T-helper 1 cell (primary cell): Measurements from ENCODE around the gene MAP3K1.

ENCODE experiments used
- DNase-seq, 5 donors: peaks; one replicate each; pipeline ENCODE4 v3.0.0-alpha.2; 2012 to 2020

The MAP3K1 gene

DNA sequence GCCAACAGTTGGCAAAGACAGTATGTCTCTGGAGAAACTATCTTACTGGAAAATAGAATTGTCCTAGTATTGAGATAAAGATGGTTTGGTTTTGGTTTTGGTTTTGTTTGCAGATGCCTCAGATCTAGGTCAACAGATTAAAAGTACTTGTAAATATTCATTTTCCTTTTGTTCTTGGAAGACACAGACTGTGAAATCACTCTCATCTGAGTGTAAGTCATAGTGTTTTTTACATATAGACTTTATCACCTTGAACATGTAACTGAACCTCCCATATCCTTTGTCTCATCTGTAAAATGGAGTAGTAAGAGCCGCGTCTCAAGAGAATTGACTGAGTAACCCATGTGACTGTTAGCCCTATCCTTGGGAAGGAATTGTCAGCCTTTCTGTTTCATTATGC, 34.3 kb downstream of the MAP3K1 start:
- DNase-seq, result peak in 1 of 5 donors; percentile 66

DNA sequence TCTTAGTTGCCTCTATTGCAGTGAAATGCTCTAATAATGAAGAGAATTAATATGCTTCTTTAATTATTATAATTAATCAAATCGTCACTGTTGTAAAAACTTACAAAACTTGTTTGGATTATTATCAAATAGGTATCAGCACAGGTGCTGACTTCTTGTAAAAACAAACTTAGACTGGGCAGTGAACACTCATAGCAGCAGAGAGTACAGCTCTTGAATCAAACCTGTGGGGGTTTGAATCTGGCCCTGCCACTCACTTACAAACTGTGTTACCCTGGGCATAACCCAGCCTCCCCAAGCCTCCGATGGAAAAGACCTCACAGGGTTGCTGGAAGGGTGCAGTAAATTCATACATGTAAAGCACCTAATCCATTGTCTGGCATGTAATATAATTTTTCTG, 35.1 kb downstream of the MAP3K1 start:
- no peak for DNase-seq

DNA sequence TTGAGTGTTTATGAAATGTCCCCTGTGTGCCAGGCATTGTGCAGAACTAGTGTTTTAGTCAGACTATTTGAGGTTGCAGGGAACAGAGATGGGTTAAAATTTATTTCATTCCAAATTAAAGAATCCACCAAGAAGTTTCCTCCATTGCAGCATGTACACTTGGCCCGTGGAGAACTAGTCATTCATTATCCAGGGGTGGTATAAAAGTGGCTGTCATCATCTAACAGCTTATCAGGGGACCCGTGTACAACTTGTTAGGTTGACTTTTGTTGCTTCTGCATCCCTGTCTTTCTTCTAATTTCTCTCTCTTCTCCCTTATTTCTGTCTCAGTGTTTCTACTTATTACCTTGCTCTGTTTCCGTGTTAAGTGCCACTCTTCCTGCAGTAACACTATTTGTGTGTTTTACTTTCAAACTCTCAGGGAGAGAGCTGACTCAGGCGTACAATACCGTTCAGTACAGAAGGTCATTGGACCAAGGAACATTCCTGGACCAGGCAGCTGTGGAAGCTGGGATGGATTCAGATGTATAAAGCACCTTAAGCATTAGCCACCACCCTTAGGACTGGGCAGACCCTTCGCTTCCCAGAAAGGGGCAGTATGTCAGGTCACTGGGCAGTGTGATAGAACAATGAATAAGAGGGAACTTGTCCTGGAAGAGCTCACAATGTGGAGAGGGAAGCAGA, 36.1 kb downstream of the MAP3K1 start:
- no peak for DNase-seq

DNA sequence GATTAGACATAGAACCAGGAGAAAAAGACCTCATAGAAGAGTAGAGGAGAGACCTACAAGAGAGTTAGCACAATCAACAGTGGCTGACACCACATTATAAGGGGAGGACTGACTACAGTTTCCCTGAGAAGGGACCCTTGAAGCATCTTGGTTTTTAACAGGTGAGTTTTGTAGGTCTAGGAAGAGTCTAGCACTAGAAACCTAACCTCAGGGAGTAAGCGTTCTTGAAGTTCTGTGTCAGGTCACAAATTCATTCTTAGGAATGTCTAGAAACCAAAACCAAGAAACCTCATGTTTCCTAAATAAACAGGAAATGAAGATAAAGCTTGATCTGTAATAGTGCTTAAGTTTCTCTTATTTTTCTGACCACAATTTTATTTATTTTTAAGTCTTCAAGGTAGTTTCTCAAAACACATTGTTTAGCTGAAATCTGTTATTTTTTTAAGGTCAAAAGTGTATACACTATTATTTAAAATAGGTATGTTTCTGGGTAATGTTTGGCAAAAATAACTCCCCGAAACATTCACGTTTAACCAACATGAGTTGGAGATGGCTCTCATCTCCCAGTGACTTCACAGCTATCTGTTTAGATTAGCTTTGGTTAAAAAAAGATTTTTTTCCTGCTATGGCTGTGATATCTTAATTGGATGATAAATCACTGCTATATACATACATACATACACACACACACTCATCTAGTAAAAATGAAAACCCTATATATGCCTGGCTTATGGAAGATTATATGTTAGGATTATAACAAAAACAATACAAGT, 37.1 kb downstream of the MAP3K1 start:
- no peak for DNase-seq

DNA sequence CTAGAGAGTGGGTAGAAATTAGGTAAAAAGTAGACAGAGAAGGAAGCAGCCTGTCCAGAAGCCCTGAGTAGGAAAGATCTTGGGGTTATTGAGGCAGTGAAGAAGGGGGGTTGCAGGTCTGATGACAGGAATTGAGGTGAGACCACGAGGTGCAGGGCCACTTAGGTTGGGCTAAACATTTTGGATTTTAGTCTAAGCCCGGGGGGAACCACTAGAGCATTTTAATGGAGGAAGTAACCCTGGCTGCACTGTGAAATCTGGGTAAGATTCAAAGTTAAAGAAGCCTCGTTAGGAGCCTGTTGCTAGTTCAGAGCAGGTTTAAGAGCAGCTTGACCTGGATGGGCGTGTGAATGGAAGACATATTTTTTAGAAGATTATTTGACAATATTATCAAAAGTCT, 38.3 kb downstream of the MAP3K1 start:
- DNase-seq, result no peak

DNA sequence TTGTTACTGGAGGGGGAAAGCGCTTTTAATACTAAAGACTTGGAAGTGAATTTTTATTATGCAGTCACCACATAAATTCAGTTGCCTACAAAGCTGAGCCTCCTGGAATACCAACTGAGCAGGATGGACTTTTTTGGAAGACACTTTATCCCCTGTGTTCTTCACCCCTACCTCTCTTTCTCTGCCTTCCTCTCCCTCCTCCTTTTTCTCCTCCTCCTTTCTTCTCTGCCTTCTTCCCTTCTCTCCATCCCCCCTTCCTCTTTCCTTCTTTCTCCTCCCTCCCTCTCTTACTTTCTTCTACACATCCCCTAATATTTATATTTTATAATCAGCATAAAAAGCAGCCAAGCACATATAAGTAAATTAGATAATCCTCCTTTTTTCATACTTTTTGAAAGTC, 39.6 kb downstream of the MAP3K1 start:
- no peak for DNase-seq

DNA sequence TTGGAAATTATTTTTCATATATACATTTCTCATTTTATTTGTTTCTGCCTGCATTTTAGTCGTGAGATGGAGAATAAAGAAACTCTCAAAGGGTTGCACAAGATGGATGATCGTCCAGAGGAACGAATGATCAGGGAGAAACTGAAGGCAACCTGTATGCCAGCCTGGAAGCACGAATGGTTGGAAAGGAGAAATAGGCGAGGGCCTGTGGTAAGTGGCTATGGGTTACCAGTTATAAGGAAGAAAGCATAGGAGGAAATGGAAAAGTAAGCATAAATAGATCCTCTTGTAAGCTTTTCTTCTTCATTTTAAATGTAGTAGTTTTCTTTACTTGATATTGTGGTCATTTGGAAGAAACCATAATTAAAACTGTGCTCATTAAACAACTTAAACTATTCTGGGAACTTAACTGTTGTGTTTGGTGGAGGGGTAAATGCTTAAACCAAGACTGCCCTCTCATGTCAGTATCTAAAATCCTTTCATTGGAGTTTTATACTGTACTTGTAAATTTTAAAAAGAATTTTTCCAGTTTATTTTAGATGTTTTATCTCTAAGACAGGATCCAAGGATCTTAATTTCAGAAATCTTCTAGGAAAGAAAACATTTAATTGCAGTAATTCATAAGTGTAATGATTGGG, 41.3 kb downstream of the MAP3K1 start:
- no peak for DNase-seq

DNA sequence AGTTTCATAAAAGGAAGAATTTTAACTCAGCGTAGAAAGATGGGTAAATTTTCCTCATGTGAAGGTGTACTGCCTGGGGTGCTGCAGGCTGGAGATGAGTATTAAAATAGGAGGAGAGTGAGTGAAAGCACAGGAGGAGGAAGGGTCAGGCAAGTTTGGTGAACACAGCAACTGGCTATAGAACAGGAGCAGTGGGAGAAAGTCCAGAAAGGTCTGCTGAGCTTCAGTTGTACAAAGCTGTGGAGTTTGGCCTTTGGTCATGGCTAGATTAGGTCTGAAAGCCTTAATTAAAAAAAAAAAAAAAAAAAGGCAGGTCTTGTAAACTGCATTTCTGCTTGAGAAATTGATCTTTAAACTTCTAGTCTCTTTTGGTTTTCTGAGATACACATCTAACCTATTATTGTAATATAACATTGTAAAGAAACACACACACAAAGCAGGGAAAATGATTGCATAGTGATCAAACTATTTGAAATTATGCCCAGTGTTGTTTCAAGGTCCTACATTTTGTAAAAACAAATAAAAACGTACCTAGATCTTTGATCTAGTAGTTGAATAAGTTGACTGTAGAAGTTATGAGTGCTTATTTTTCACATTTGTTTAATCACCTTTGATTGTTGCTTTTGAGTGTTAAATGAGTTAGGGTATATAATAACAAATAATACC, 43.6 kb downstream of the MAP3K1 start:
- no peak for DNase-seq

DNA sequence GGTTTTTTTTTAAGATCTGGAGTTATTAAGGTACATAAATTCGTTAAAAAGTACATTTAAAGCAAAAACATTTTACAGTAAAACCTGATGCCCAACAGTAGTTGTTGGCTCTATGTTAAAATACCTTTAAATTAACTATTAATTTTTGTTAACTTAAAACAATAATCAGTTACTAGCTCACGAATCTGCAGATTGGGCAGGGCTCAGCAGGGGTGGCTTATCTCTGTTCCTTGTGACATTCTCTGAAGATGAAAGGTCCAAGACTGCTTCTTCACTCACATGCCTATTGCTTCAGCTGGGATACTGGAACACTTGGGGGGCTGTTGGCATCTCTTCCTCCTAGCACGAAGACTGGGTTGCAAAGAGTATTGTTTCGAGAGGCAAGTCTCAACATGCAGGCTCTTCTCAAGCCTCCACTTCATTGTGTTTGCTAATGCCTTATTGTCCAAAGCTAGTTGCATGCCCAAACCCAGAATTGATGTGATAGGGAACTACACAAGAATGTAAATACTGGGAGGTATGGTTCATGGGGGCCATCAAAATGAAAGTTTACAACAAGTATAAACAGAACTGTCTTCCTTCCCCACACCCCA, 46.6 kb downstream of the MAP3K1 start:
- DNase-seq, result no peak

DNA sequence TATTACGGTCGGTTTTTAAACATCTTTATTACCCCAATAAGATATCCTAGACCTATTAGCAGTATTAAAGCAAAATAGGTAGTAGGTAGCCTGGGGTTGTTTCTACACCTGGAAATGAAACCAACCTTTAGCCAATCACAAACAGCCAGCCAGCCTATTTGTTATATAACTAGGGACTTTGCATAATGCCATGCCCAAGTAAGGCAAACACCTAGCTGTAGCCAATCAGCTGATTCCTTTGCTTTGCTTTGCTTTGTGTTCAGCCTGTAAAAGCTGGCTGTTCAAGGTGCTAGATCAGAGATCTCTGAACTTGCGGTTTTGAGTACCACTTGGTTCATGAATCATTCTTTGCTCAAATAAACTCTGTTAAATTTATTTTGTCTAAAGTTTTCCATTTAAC, 47.6 kb downstream of the MAP3K1 start:
- DNase-seq, result no peak

DNA sequence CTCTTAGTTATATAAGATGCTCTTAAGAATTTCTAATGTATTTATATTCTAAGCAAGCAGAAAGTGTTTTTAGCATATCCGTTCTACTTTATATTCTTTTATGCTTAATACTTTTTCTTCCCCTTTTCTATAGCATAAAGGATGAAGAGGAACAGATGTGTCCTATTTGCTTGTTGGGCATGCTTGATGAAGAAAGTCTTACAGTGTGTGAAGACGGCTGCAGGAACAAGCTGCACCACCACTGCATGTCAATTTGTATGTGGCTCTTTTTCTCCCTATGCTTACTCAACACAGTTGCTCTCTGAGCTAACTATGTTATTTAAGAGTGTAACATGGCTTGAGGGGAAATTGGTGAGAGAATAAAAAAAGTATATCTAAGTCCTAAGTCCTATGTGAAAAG, 56.4 kb downstream of the MAP3K1 start:
- DNase-seq, result no peak

DNA sequence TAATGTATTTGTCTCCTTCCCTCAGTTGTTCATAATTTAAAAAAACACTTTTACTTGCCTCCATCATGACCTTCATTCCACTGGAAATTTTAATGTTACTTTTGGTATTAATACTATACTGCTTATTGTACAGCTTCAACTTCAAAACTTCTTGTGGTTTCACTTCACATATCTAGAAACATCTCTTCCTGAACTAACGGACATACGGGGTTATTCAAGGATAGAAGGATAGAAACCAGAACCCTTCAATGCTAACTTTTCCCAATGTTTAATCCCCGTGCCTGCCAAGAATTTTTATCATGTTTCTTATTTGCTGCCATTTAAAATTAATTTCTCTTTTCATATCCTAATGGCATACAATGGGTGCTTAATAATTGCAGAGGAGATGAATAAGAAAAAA, 57.7 kb downstream of the MAP3K1 start:
- DNase-seq, result no peak

DNA sequence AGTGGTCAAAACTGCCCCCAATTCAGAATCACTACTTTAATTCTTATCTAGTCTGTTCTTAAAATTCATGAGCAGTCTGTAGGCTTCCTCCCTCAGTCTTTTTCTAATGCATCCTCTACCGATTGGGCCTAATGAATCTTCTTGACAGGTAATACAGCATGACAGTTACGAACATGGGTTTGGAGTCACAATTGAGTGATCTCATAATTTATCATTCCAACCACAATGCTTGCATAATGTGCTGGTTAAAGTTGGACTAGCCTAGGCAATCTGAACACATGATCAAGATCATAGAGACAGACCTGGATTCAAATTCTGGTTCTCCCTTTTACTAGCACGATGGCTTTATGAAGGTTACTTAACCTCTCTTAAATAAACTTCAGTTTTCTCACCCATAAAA, 61.0 kb downstream of the MAP3K1 start:
- no peak for DNase-seq

DNA sequence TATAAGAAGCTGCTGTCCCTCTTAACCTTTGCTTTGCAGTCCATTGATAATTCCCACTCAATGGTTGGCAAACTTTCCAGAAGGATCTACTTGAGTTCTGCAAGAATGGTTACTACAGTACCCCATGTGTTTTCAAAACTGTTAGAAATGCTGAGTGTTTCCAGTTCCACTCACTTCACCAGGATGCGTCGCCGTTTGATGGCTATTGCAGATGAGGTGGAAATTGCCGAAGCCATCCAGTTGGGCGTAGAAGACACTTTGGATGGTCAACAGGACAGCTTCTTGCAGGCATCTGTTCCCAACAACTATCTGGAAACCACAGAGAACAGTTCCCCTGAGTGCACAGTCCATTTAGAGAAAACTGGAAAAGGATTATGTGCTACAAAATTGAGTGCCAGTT, 66.2 kb downstream of the MAP3K1 start:
- no peak for DNase-seq

DNA sequence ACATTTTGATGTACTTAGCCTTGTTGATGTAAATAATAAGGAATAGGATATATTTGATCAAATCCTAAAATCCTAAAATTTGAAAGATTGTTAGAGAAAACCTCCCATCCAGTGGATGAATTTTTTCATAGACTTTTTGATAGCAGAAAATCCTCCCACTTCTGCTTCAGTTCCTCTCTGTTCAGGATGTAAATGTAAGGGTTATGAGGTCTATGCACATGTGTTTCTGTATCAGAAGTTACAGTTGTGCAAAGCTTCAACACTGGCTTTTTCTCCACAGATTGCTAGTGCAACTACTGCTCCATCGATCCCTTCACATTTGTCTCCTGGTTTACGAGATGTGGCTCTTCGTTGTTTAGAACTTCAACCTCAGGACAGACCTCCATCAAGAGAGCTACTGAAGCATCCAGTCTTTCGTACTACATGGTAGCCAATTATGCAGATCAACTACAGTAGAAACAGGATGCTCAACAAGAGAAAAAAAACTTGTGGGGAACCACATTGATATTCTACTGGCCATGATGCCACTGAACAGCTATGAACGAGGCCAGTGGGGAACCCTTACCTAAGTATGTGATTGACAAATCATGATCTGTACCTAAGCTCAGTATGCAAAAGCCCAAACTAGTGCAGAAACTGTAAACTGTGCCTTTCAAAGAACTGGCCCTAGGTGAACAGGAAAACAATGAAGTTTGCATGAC, 78.1 kb downstream of the MAP3K1 start:
- DNase-seq, result no peak

DNA sequence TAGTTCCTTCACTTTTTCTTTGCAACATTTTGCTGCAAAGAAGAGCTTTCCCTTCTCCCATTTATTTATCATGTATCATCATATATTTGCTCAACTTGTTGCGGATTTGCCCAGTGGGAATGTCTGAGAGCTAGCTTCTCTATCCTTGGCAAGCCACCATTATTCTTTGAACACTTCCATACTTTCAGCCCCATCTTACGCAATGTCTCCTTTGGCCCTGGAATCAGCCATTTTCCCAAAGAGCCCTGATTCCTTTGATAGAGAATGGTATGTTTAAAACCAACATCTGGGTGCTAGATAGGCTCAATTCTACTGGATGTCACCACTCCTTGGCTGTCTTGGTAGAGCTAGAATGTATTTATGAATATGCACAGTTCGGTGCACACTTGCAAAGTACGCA, 81.4 kb downstream of the MAP3K1 start:
- no peak for DNase-seq

DNA sequence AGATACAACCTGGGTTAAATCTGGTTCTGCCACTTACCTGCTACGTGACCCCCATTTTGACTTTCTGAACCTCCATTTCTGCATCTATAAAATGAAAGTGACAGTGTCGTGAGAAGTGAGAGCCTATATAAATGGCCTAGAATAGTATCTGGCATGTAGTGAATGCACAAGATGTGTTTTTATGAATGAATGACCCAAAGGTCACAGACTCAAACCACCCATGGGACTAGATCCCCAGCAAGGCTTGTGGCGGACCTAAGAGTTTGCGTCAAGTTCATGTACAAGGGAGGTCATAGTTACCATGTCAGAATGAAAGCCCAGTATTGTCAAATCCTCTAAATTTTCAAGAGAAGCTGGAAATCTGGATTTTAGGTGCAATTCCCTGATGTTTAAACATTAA, 82.9 kb downstream of the MAP3K1 start:
- no peak for DNase-seq

DNA sequence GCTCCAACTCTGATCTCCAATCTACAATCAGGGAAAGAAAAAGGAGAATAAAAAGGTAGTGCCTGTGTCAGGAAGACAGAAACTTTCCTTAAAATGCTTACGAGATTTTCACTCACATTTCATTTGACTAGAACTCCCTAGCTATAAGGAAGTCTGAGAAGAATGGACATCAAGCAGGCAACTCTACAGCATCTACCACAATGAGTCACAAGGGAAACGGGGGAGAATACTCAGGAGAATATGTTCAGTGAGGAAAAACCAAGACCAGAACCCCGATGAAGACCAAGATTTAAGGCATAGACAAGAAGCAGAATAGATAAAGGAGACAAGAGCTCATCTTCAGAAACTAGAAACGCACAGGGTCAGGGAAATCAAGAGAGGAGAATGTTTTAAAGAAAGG, 85.0 kb downstream of the MAP3K1 start:
- no peak for DNase-seq

DNA sequence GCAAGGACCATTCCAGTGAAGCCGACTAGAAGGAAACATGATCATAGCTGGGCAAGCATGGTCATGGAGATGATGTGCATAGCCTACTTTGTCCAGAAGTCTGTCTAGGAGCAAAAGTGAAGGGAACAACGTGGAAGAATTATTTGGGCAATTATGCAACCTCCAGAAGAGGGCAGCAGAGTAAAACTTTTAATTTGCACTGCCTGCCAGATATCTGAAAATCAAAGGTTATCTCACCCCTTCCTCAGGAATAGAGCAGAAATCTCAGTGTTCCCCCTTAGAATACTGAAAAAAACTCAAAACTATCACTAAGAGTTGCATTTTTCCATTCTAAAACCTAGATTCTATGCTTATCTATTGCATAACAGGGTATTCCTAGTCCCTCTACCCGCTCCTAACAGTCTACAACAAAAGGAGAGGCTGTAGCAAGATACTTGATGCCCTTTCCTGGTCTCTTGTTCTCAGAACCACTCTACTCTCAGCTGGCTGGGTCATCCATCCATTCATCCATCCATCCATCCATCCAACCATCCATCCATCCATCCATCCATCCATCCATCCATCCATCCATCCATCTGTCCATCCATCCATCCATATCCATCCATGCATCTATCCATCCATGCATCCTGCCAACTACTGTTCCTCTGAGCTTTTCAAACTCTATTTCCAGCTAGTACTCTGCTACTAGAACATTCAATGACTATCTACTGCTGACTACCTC, 85.7 kb downstream of the MAP3K1 start:
- DNase-seq, result peak in 3 of 5 donors; percentile 20 to 37 (median 24)

DNA sequence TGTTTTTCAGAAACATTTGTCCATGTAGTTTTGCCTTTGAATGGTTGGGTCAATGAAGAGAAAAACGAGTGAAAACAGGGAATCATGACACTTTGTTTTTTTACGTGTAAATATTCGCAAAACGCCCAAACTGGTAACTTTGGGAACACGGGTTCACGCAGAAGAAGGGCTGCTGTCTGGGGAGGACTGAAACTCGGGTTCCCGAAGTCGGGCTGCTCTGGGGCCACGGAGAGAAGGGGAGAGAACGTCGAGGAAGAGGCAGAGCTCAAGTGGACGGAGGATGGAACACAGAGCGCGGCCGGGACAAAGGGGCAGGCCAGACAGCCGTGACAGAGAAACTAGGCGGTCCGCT, 93.6 kb downstream of the MAP3K1 start:
- DNase-seq, result no peak

DNA sequence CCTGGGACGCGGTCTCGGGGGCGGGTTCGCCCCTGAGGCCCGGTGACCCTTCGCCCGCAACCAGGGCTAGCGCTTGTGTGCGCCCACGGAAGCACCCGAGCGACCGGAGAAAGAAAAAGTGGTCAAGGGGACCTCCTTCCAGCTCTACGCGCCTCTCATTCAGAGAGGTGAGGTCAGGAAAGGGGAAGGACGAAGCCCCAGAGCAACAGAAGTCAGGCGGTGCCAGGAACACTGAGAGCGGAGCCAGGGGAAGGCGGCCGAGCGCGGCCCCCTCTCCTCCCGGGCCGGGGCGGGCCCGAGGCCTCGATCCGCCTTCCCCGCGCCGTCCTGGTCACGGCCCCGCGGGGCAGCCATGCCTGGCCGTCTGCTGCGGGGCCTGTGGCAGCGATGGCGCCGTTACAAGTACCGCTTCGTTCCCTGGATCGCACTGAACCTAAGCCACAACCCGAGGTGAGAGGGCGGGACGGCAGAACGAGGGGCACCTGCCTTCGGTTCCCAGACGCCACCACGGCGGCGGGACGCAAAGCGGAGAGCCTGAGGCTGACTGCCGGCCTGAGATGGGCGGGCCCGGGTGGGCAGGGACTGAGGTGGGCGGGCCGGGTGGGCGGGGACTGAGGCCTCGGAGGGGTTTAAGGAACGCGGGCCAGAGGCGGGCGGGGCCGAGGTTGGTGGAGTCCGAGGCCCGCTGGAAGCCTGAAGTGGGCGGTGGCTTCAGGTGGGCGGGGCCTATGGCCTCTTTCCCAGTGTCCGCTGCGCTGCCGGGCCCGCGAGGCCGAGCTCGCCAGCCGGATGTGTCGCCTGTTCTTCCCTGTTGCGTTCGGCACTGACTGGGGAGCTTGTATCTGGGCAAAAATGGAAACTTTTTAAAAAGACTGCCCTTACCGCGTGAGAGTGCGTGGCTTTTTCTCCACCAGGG, 94.2 kb downstream of the MAP3K1 start, which contains the start of gene SETD9:
SETD9 (plus strand) TSS at position 303 of the 916 bp plus-strand sequence; CDS start at position 353, 50 bp downstream.
- DNase-seq, result peak; percentile 77 to 96 (median 81)
